ENCODE data around the gene CHRD.
"Not testable (repeated sequence)": the region's sequence is repeated elsewhere in the genome, so short reads cannot be mapped to it uniquely, and the experiment has no call there.

CHRD gene

GRCh38 chr3:184428561-184429175 lies 48.8 kb downstream of the CHRD start:
- no peak for DNase-seq

DNA sequence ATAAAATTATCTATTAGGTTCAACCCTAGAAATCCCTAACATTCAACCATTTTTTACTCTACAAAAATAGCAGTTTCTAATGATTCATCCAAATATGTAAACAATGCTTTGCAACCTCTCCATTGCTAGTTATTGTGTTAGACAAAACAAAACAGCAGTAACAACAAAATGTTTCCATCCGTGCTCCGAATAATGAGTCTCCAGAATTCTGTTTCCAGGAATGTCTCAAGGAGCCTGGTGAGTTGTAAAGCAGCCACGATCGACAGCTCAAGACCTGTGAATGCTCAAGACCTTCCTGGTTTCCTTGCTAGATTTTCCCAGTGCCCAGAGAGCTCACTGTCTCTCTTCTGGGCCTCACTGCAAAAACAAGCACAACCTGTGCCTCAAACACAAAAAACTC lies 49.9 kb downstream of the CHRD start:
- DNase-seq: no peak

GRCh38 chr3:184430940-184431339 lies 51.1 kb downstream of the CHRD start:
- no peak for DNase-seq

- not testable (repeated sequence) for DNase-seq
Observed at GRCh38 chr3:184433178-184433577, 53.3 kb downstream of the CHRD start.

GRCh38 chr3:184439096-184439495 lies 59.2 kb downstream of the CHRD start:
- DNase-seq: no peak

Data from SW 1271 (cell line).